ENCODE measurements around the gene SERPINF2. TPM values are rescaled to one million over a fixed set of nuclear protein-coding genes. Genes with fewer than 3 reads are reported as not detected.
"Not testable (repeated sequence)": the region's sequence is repeated elsewhere in the genome, so short reads cannot be mapped to it uniquely, and the experiment has no call there.

SERPINF2 gene
- total RNA-seq, 1 donor from 2014 or later: 28.3 TPM

- no peak for DNase-seq (ENCODE audit: extremely low spot score, unreplicated experiment)
- Mint-ChIP-seq H3K27me3 (peaks cover 13% of the 10 kb centered on the region), H3K9me3 (no peaks in the 10 kb centered on the region), H3K36me3 (no peaks in the 10 kb centered on the region), H3K4me3 (no peak overlapping the region), H3K27ac (no peak overlapping the region), H3K4me1 (ENCODE audit: unreplicated experiment) (peaks cover 5% of the 10 kb centered on the region)
- TF ChIP-seq CTCF (conservative IDR thresholded peaks at IDR 0.05): no peak
Measured at GRCh38 chr17:1705004-1705403, 37.7 kb upstream of the SERPINF2 start.

- Mint-ChIP-seq H3K27ac (peak overlapping the region; percentile 28), H3K9me3 (no peaks in the 10 kb centered on the region), H3K27me3 (peaks cover 13% of the 10 kb centered on the region), H3K4me1 (ENCODE audit: unreplicated experiment) (peaks cover 12% of the 10 kb centered on the region), H3K4me3 (no peak overlapping the region), H3K36me3 (no peaks in the 10 kb centered on the region)
- no peak for DNase-seq (ENCODE audit: extremely low spot score, unreplicated experiment)
- TF ChIP-seq CTCF (conservative IDR thresholded peaks at IDR 0.05): no peak
Measured at GRCh38 chr17:1707107-1707506, 35.6 kb upstream of the SERPINF2 start.

DNA sequence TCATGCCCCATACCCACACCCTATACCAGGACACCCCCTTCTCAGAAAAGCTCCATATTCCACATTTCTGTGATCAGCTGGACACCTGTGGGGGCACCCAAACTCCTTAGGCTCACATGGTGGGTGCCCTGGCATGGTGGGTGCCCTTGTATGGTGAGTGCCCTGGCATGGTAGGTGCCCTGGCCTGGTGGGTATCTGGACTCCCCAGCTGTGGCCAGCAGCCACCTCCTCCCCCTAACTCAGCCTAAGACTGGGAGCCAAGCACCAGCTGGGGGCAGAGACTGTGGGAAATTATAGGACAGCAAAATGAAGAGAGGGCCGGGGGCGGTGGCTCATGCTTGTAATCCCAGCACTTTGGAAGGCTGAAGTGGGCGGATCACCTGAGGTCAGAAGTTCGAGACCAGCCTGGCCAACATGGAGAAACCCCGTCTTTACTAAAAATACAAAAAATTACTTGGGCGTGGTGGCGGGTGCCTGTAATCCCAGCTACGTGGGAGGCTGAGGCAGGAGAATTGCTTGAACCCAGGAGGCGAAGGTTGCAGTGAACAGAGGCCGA lies 33.8 kb upstream of the SERPINF2 start:
- H3K27ac Mint-ChIP-seq; DNase-seq (ENCODE audit: extremely low spot score, unreplicated experiment); H3K36me3 Mint-ChIP-seq; H3K9me3 Mint-ChIP-seq: not testable (repeated sequence)
- Mint-ChIP-seq H3K4me1 (ENCODE audit: unreplicated experiment) (peaks cover 19% of the 10 kb centered on the region), H3K4me3 (peak overlapping the region; percentile 72), H3K27me3 (peaks cover 13% of the 10 kb centered on the region)

DNA sequence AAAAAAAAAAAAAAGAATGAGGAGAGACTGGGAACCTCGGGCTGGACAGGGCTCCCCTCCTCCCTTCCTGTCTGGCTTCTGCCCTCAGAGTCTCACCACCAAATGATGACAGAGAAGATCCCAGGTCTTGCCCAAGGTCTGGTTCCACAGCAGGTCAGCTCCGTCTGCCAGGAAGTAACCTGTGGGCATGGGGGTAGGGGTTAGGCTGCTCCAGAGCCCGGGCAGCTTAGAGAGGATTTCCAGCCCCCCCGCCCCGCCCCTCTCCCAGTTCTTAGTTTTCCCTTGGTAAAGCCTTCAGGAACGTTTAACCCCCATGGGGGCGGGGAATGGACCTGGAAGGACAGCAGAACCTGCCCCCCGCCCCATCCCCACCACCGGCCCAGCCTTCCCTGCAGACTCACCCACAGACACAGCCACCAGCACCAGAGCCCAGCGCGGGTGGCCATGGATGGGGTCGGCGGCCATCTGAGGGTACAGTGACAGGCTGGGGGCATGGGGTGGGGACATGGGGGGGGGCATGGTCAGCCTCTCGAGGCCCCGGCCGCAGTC lies 33.2 kb upstream of the SERPINF2 start:
- TF ChIP-seq CTCF (conservative IDR thresholded peaks at IDR 0.05): no peak
- H3K27ac Mint-ChIP-seq: no peak overlapping the region
- no peak for DNase-seq (ENCODE audit: extremely low spot score, unreplicated experiment)
- H3K4me1 Mint-ChIP-seq (ENCODE audit: unreplicated experiment): peaks cover 24% of the 10 kb centered on the region
- peaks cover 13% of the 10 kb centered on the region for H3K27me3 Mint-ChIP-seq
- H3K4me3 Mint-ChIP-seq: peak overlapping the region; percentile 72
- no peaks in the 10 kb centered on the region for H3K9me3 Mint-ChIP-seq
- H3K36me3 Mint-ChIP-seq: no peaks in the 10 kb centered on the region

DNA sequence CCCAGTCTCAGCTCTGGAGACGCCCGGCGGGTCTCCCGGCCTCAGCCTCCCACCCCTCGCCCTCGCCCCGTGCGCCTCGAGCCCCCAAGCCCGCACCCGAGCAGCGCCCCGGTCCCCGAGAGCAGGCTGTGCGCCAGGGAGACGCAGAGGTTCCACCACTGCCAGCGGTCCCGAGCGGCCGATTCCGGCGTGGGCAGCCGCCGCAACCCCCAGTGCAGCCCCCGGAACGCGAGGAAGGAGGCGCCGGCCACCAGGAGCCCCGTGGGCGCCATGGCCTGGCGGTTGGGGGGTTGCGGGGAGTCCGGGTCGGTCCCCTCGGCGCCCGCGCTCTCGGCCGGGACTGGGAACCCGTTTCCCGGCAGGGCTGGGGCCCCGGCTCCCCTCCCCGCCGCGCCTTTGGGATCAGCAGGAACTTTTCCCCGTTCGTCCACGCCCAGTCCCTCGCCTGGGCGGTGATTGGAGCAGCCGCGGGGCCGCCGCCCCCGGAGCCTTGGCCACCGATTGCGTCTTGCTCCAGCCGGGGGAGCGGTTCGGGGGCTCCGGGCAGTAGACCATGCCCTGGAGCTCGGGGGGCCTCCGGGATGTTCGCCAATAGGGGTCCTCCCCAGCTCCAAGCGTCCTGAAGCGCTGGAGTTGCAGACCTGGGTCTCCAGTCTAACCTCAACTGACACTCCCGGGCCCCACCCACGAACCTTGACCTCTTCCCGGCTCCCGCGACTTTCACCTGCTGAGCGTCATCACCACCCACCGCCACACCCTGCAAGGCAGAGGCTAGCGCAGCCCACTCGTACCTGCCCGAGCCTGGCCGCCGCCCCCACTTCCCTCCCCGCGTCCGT lies 32.5 kb upstream of the SERPINF2 start, which contains the start of gene TLCD2:
TSS of gene TLCD2 (minus strand) at position 407 of the 836 bp plus-strand sequence. CDS start at position 272, 135 bp downstream.
- H3K9me3 Mint-ChIP-seq: no peaks in the 10 kb centered on the region
- peaks cover 24% of the 10 kb centered on the region for H3K4me1 Mint-ChIP-seq (ENCODE audit: unreplicated experiment)
- H3K27me3 Mint-ChIP-seq: peaks cover 9% of the 10 kb centered on the region
- DNase-seq (ENCODE audit: extremely low spot score, unreplicated experiment): no peak
- peak; percentile 11 for TF ChIP-seq CTCF (conservative IDR thresholded peaks at IDR 0.05)
- peak within 1 kb of the TSS; percentile 81 for H3K4me3 Mint-ChIP-seq
- H3K27ac Mint-ChIP-seq: peak within 1 kb of the TSS; percentile 85
- H3K36me3 Mint-ChIP-seq: no peaks in the 10 kb centered on the region
